Ishikawa (cell line): ENCODE measurements around the gene MAP3K7.

Experiments used
- EP300 ChIP-seq: IDR thresholded peaks from 2 replicates; pipeline ENCODE4 v1.6.1; 2012; ENCODE audit warnings: borderline replicate concordance
- NFIC ChIP-seq: IDR thresholded peaks from 2 replicates; pipeline ENCODE4 v1.6.1; 2012
- RAD21 ChIP-seq: IDR thresholded peaks from 2 replicates; pipeline ENCODE4 v1.6.1; 2012; ENCODE audit warnings: low read depth
- TAF1 ChIP-seq: IDR thresholded peaks from 2 replicates; pipeline ENCODE4 v1.6.1; 2012; ENCODE audit warnings: low read depth, mild to moderate bottlenecking
- TCF12 ChIP-seq: IDR thresholded peaks from 2 replicates; pipeline ENCODE4 v1.6.1; 2012; ENCODE audit warnings: low read depth
- YY1 ChIP-seq: IDR thresholded peaks from 2 replicates; pipeline ENCODE4 v1.6.1; 2012; ENCODE audit warnings: low read depth
- TF ChIP-seq, protein P1 (sequence below): IDR thresholded peaks from 2 replicates; pipeline ENCODE4 v1.6.1; 2012; ENCODE audit warnings: low read depth, mild to moderate bottlenecking
- TF ChIP-seq, protein P2 (sequence below): IDR thresholded peaks from 2 replicates; pipeline ENCODE4 v1.6.1; 2012

DNA sequence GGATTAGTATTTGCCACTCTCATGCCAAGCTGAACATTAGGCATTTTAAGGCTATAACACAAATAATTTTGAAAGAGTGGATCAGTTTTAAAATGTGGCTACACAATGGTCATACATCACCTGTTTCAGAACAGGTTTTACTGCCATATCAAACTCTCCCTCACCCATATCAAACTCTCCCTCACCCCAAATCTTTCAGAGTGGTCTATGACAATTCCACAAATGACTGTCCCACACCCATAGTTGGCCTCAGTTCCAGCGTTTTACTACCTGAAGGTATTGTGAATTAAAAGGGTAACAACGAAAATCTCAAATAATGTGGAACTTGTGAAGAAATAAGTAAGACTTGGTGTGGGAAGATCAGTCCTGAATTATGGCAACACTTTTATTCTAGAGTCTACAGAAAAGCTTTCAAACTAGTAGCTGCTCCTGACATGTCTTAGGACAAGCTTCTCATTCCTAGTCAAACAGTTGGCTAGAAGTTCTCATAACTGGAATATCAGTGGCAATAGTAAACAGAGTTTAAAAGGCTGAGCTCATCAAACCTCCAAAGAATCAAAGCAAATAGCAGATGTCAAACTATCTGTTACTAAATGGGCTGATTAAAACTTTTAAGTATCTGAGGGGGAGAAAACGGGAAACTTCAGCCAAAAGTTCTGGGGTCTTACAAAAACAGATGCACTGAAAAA, 52.4 kb downstream of the MAP3K7 start:
- TF ChIP-seq TAF1 (no peak), RAD21 (no peak), NFIC (no peak), TCF12 (no peak), EP300 (no peak), YY1 (no peak)
- TF ChIP-seq, protein P1, sequence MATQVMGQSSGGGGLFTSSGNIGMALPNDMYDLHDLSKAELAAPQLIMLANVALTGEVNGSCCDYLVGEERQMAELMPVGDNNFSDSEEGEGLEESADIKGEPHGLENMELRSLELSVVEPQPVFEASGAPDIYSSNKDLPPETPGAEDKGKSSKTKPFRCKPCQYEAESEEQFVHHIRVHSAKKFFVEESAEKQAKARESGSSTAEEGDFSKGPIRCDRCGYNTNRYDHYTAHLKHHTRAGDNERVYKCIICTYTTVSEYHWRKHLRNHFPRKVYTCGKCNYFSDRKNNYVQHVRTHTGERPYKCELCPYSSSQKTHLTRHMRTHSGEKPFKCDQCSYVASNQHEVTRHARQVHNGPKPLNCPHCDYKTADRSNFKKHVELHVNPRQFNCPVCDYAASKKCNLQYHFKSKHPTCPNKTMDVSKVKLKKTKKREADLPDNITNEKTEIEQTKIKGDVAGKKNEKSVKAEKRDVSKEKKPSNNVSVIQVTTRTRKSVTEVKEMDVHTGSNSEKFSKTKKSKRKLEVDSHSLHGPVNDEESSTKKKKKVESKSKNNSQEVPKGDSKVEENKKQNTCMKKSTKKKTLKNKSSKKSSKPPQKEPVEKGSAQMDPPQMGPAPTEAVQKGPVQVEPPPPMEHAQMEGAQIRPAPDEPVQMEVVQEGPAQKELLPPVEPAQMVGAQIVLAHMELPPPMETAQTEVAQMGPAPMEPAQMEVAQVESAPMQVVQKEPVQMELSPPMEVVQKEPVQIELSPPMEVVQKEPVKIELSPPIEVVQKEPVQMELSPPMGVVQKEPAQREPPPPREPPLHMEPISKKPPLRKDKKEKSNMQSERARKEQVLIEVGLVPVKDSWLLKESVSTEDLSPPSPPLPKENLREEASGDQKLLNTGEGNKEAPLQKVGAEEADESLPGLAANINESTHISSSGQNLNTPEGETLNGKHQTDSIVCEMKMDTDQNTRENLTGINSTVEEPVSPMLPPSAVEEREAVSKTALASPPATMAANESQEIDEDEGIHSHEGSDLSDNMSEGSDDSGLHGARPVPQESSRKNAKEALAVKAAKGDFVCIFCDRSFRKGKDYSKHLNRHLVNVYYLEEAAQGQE, result no peak
- TF ChIP-seq, protein P2, sequence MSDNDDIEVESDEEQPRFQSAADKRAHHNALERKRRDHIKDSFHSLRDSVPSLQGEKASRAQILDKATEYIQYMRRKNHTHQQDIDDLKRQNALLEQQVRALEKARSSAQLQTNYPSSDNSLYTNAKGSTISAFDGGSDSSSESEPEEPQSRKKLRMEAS, result no peak
